Measurements from ENCODE around the gene IL12RB1.
A peak's percentile ranks its signal among the peaks of the same experiment; 100 is the strongest.

Gene IL12RB1

GRCh38 chr19:18089096-18089541 is 2.4 kb upstream of the IL12RB1 start:
- peak; percentile 53 for DNase-seq (ENCODE audit: low read depth)

- DNase-seq (ENCODE audit: low read depth), result no peak
Observed at GRCh38 chr19:18085702-18086457, 854 bp downstream of the IL12RB1 start.

- no peak for DNase-seq (ENCODE audit: low read depth)
Observed at GRCh38 chr19:18083929-18084684, 2.6 kb downstream of the IL12RB1 start.

GRCh38 chr19:18074192-18074591 is 12.5 kb downstream of the IL12RB1 start:
- no peak for DNase-seq (ENCODE audit: low read depth)

GRCh38 chr19:18073197-18073596 is 13.5 kb downstream of the IL12RB1 start:
- no peak for DNase-seq (ENCODE audit: low read depth)

- no peak for DNase-seq (ENCODE audit: low read depth)
Observed at GRCh38 chr19:18072335-18072734, 14.4 kb downstream of the IL12RB1 start.

- DNase-seq (ENCODE audit: low read depth), result no peak
Observed at GRCh38 chr19:18070181-18070580, 16.6 kb downstream of the IL12RB1 start.

- no peak for DNase-seq (ENCODE audit: low read depth)
Observed at GRCh38 chr19:18069383-18069782, 17.4 kb downstream of the IL12RB1 start.

GRCh38 chr19:18068395-18068794 is 18.3 kb downstream of the IL12RB1 start:
- DNase-seq (ENCODE audit: low read depth), result no peak

- DNase-seq (ENCODE audit: low read depth), result no peak
Observed at GRCh38 chr19:18065173-18065495, 21.6 kb downstream of the IL12RB1 start.

- DNase-seq (ENCODE audit: low read depth), result no peak
Observed at GRCh38 chr19:18063463-18063862, 23.3 kb downstream of the IL12RB1 start.

GRCh38 chr19:18062028-18062427 is 24.7 kb downstream of the IL12RB1 start:
- no peak for DNase-seq (ENCODE audit: low read depth)

GRCh38 chr19:18060472-18060871 is 26.3 kb downstream of the IL12RB1 start:
- DNase-seq (ENCODE audit: low read depth), result no peak

GRCh38 chr19:18059902-18060301 is 26.8 kb downstream of the IL12RB1 start:
- no peak for DNase-seq (ENCODE audit: low read depth)

GRCh38 chr19:18059297-18059696 is 27.4 kb downstream of the IL12RB1 start:
- DNase-seq (ENCODE audit: low read depth), result no peak

GRCh38 chr19:18058208-18059009 is 28.3 kb downstream of the IL12RB1 start:
- DNase-seq (ENCODE audit: low read depth), result peak; percentile 75

- DNase-seq (ENCODE audit: low read depth), result no peak
Observed at GRCh38 chr19:18057557-18057956, 29.2 kb downstream of the IL12RB1 start.

GRCh38 chr19:18055967-18056366 is 30.8 kb downstream of the IL12RB1 start:
- no peak for DNase-seq (ENCODE audit: low read depth)

- no peak for DNase-seq (ENCODE audit: low read depth)
Observed at GRCh38 chr19:18053576-18054219, 33.0 kb downstream of the IL12RB1 start.

GRCh38 chr19:18051887-18052286 is 34.8 kb downstream of the IL12RB1 start:
- no peak for DNase-seq (ENCODE audit: low read depth)

- no peak for DNase-seq (ENCODE audit: low read depth)
Observed at GRCh38 chr19:18049385-18049784, 37.3 kb downstream of the IL12RB1 start.

GRCh38 chr19:18046059-18046718 is 40.5 kb downstream of the IL12RB1 start:
- DNase-seq (ENCODE audit: low read depth), result no peak
